Liver (tissue), 3 donors: ENCODE measurements around the gene USP9Y.

Experiments used
- ATF3 ChIP-seq: IDR thresholded peaks from 2 replicates; pipeline ENCODE4 v1.6.1; 2016; ENCODE audit warnings: antibody characterized with exemption
- CTCF ChIP-seq: fragments of 150-350 bp; IDR thresholded peaks from 2 replicates; pipeline ENCODE4 v1.5.1; 2017; ENCODE audit warnings: improper control_type of control experiment, low read depth, low read length; ENCODE audit not compliant: missing input control
- GABPA ChIP-seq, 2 donors: IDR thresholded peaks in 1 of 2; conservative IDR thresholded peaks in 1 of 2; 2 replicates each; pipeline ENCODE4 v1.6.1; 2016; ENCODE audit warnings: antibody characterized with exemption in 2 of 2, mild to moderate bottlenecking in 1 of 2, moderate library complexity in 1 of 2
- JUND ChIP-seq, 2 donors: IDR thresholded peaks; 2 replicates each; pipeline ENCODE4 v1.6.1; 2016; ENCODE audit warnings: antibody characterized with exemption in 2 of 2
- MAX ChIP-seq: IDR thresholded peaks from 2 replicates; pipeline ENCODE4 v1.6.1; 2016; ENCODE audit warnings: antibody characterized with exemption
- RAD21 ChIP-seq, 2 donors: IDR thresholded peaks; 2 replicates each; pipeline ENCODE4 v1.6.1; 2016; ENCODE audit warnings: antibody characterized with exemption in 2 of 2, mild to moderate bottlenecking in 2 of 2
- REST ChIP-seq: IDR thresholded peaks from 2 replicates; pipeline ENCODE4 v1.6.1; 2016; ENCODE audit warnings: antibody characterized with exemption, mild to moderate bottlenecking
- SP1 ChIP-seq: IDR thresholded peaks from 2 replicates; pipeline ENCODE4 v1.6.1; 2018; ENCODE audit warnings: antibody characterized with exemption, mild to moderate bottlenecking
- YY1 ChIP-seq: IDR thresholded peaks from 2 replicates; pipeline ENCODE4 v1.6.1; 2016; ENCODE audit warnings: antibody characterized with exemption, mild to moderate bottlenecking
- ZBTB33 ChIP-seq: IDR thresholded peaks from 2 replicates; pipeline ENCODE4 v1.6.1; 2016; ENCODE audit warnings: antibody characterized with exemption
- donor health status: healthy.
- donor health status: healthy.

GRCh38 chrY:12905895-12906294 lies 204.9 kb downstream of the USP9Y start:
- TF ChIP-seq YY1 (no peak), CTCF (no peak), MAX (no peak), RAD21 (IDR thresholded peaks at IDR 0.05) (no peak), JUND (IDR thresholded peaks at IDR 0.05) (no peak), ATF3 (no peak), ZBTB33 (no peak), REST (no peak), GABPA (IDR thresholded peaks at IDR 0.05 in 1 of 2, conservative IDR thresholded peaks at IDR 0.05 in 1 of 2) (no peak), SP1 (no peak)
